ENCODE measurements around the gene ABCD1.

DNA sequence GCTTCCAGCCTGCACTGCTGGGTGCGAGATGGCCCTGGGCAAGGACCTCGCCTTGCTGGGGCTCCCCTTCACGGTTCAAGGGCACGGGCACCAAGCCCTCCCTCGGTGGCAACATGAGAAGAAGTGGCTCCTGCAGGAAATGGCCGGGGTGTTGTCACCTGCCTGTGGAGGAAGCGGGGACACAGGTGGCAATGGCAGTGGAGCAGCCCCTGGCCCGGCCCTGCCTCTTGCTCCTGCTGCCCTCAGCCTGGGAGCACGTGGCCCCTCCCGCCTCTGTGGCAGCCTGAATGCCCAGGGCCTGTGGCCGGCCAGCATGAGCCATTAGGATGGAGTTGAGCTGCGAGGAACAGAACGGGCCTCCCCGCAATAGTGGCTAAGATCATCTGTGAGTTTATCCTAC lies 16.8 kb downstream of the ABCD1 start:
- TF ChIP-seq, protein P1, sequence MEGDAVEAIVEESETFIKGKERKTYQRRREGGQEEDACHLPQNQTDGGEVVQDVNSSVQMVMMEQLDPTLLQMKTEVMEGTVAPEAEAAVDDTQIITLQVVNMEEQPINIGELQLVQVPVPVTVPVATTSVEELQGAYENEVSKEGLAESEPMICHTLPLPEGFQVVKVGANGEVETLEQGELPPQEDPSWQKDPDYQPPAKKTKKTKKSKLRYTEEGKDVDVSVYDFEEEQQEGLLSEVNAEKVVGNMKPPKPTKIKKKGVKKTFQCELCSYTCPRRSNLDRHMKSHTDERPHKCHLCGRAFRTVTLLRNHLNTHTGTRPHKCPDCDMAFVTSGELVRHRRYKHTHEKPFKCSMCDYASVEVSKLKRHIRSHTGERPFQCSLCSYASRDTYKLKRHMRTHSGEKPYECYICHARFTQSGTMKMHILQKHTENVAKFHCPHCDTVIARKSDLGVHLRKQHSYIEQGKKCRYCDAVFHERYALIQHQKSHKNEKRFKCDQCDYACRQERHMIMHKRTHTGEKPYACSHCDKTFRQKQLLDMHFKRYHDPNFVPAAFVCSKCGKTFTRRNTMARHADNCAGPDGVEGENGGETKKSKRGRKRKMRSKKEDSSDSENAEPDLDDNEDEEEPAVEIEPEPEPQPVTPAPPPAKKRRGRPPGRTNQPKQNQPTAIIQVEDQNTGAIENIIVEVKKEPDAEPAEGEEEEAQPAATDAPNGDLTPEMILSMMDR (IDR thresholded peaks at IDR 0.05) = no peak
- TF ChIP-seq, protein P2, sequence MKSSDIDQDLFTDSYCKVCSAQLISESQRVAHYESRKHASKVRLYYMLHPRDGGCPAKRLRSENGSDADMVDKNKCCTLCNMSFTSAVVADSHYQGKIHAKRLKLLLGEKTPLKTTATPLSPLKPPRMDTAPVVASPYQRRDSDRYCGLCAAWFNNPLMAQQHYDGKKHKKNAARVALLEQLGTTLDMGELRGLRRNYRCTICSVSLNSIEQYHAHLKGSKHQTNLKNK (CRISPR knock-in tag; IDR thresholded peaks at IDR 0.05) = no peak
- TF ChIP-seq, protein P3, sequence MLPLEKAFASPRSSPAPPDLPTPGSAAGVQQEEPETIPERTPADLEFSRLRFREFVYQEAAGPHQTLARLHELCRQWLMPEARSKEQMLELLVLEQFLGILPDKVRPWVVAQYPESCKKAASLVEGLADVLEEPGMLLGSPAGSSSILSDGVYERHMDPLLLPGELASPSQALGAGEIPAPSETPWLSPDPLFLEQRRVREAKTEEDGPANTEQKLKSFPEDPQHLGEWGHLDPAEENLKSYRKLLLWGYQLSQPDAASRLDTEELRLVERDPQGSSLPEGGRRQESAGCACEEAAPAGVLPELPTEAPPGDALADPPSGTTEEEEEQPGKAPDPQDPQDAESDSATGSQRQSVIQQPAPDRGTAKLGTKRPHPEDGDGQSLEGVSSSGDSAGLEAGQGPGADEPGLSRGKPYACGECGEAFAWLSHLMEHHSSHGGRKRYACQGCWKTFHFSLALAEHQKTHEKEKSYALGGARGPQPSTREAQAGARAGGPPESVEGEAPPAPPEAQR (CRISPR knock-in tag; IDR thresholded peaks at IDR 0.05) = no peak
- TF ChIP-seq GABPB1 (CRISPR knock-in tag; IDR thresholded peaks at IDR 0.05) (no peak), TP53 (CRISPR knock-in tag; IDR thresholded peaks at IDR 0.05) (no peak), NR3C1 (CRISPR knock-in tag; conservative IDR thresholded peaks at IDR 0.05; ENCODE audit: low read depth) (no peak), SP1 (CRISPR knock-in tag; conservative IDR thresholded peaks at IDR 0.05) (no peak), CBFB (CRISPR knock-in tag; IDR thresholded peaks at IDR 0.05; ENCODE audit: low read depth) (no peak), KAT7 (CRISPR knock-in tag; IDR thresholded peaks at IDR 0.05; ENCODE audit: borderline replicate concordance) (no peak), NFE2L1 (CRISPR knock-in tag; IDR thresholded peaks at IDR 0.05) (no peak)
